ENCODE measurements around the gene MRPS34. TPM values are rescaled to one million over a fixed set of nuclear protein-coding genes. Genes with fewer than 3 reads are reported as not detected.

Gene MRPS34
- total and polyA plus RNA-seq, 9 of the 15 experiments (the other 6 are each of a cell fraction or from before 2014, with no cell fraction given) = 5.2 to 334 (median 92.8) TPM

GRCh38 chr16:1769402-1770300 lies 3.3 kb downstream of the MRPS34 start (continued):
- no peak for TF ChIP-seq SAP30 (IDR thresholded peaks at IDR 0.05; ENCODE audit: borderline replicate concordance, insufficient read depth, low read depth, low read length, poor library complexity, severe bottlenecking)
- TF ChIP-seq TOE1 (IDR thresholded peaks at IDR 0.05; ENCODE audit: borderline replicate concordance) = no peak
- TF ChIP-seq TOE1 (CRISPR knock-in tag; IDR thresholded peaks at IDR 0.05; ENCODE audit: borderline replicate concordance, low read depth) = no peak
- no peak for TF ChIP-seq IRF1 (CRISPR knock-in tag; IDR thresholded peaks at IDR 0.05; ENCODE audit: borderline replicate concordance)
- TF ChIP-seq NFATC3 (IDR thresholded peaks at IDR 0.05) = no peak
- no peak for TF ChIP-seq FOS (IDR thresholded peaks at IDR 0.05; ENCODE audit: extremely low read depth, insufficient read length)
- TF ChIP-seq SNIP1 (IDR thresholded peaks at IDR 0.05; ENCODE audit: low read depth) = no peak
- TF ChIP-seq HMGN3 (IDR thresholded peaks at IDR 0.05; ENCODE audit: borderline replicate concordance, extremely low read depth, insufficient read length, low read depth, low read length) = no peak
- no peak for TF ChIP-seq IFI16 (CRISPR knock-in tag; IDR thresholded peaks at IDR 0.05)
- no peak for TF ChIP-seq EGR1 (conservative IDR thresholded peaks at IDR 0.05)
- TF ChIP-seq DACH1 (IDR thresholded peaks at IDR 0.05; ENCODE audit: partially characterized antibody) = no peak
- TF ChIP-seq PRPF4 (IDR thresholded peaks at IDR 0.05; ENCODE audit: insufficient read depth, low read depth, low read length, poor library complexity, severe bottlenecking) = no peak
- no peak for TF ChIP-seq KLF6 (CRISPR knock-in tag; IDR thresholded peaks at IDR 0.05; ENCODE audit: borderline replicate concordance)
- TF ChIP-seq ZNF584 (CRISPR knock-in tag; IDR thresholded peaks at IDR 0.05; ENCODE audit: low read depth) = no peak
- TF ChIP-seq PBX2 (CRISPR knock-in tag; IDR thresholded peaks at IDR 0.05; ENCODE audit: low read depth) = no peak
- no peak for TF ChIP-seq PBX2 (tag; conservative IDR thresholded peaks at IDR 0.05; ENCODE audit: low read depth)
- no peak for TF ChIP-seq GABPB2 (CRISPR knock-in tag; conservative IDR thresholded peaks at IDR 0.05)
- no peak for TF ChIP-seq BRD9 (IDR thresholded peaks at IDR 0.05; ENCODE audit: low read depth, partially characterized antibody)
- TF ChIP-seq MAFK (IDR thresholded peaks at IDR 0.05; ENCODE audit: low read length) = no peak
- TF ChIP-seq CEBPB (tag; IDR thresholded peaks at IDR 0.05) = no peak
- no peak for TF ChIP-seq SLC30A9 (CRISPR knock-in tag; IDR thresholded peaks at IDR 0.05)
- no peak for TF ChIP-seq SMC3 (conservative IDR thresholded peaks at IDR 0.05; ENCODE audit: insufficient read depth, low read depth, low read length)
- no peak for TF ChIP-seq PHTF2 (CRISPR knock-in tag; IDR thresholded peaks at IDR 0.05)
- no peak; the same call in 1 of the 2 replicates for TF ChIP-seq MYNN (IDR thresholded peaks at IDR 0.05)
- no peak for TF ChIP-seq MYNN (CRISPR knock-in tag; IDR thresholded peaks at IDR 0.05)
